ENCODE data around the gene OR10A6.

Gene OR10A6

GRCh38 chr11:7900686-7901085, 30.4 kb downstream of the OR10A6 start:
- H3K4me1 Mint-ChIP-seq (ENCODE audit: low read depth): no peaks in the 10 kb centered on the region
- H3K27me3 Mint-ChIP-seq: peaks cover 7% of the 10 kb centered on the region

GRCh38 chr11:7899418-7899817, 31.6 kb downstream of the OR10A6 start:
- Mint-ChIP-seq H3K4me3 (no peak overlapping the region), H3K27ac (no peak overlapping the region), H3K36me3 (no peaks in the 10 kb centered on the region), H3K9me3 (ENCODE audit: low read depth) (no peaks in the 10 kb centered on the region), H3K4me1 (ENCODE audit: low read depth) (no peaks in the 10 kb centered on the region), H3K27me3 (peaks cover 7% of the 10 kb centered on the region)

More at GRCh38 chr11:7900686-7901085, 30.4 kb downstream of the OR10A6 start:
- Mint-ChIP-seq H3K4me3 (no peak overlapping the region), H3K36me3 (no peaks in the 10 kb centered on the region), H3K27ac (no peak overlapping the region), H3K9me3 (ENCODE audit: low read depth) (no peaks in the 10 kb centered on the region)

GRCh38 chr11:7898666-7899283, 32.3 kb downstream of the OR10A6 start:
- Mint-ChIP-seq H3K4me1 (ENCODE audit: low read depth) (no peaks in the 10 kb centered on the region), H3K4me3 (no peak overlapping the region), H3K27ac (no peak overlapping the region), H3K9me3 (ENCODE audit: low read depth) (no peaks in the 10 kb centered on the region), H3K36me3 (no peaks in the 10 kb centered on the region), H3K27me3 (peaks cover 7% of the 10 kb centered on the region)

GRCh38 chr11:7896009-7896785, 34.9 kb downstream of the OR10A6 start:
- no peaks in the 10 kb centered on the region for H3K9me3 Mint-ChIP-seq (ENCODE audit: low read depth)
- peaks cover 4% of the 10 kb centered on the region for H3K4me1 Mint-ChIP-seq (ENCODE audit: low read depth)
- H3K4me3 Mint-ChIP-seq: no peak overlapping the region
- peaks cover 3% of the 10 kb centered on the region for H3K27me3 Mint-ChIP-seq
- no peak overlapping the region for H3K27ac Mint-ChIP-seq
- H3K36me3 Mint-ChIP-seq: no peaks in the 10 kb centered on the region

- H3K27me3 Mint-ChIP-seq: no peaks in the 10 kb centered on the region
- no peaks in the 10 kb centered on the region for H3K9me3 Mint-ChIP-seq (ENCODE audit: low read depth)
- peaks cover 4% of the 10 kb centered on the region for H3K4me1 Mint-ChIP-seq (ENCODE audit: low read depth)
- H3K4me3 Mint-ChIP-seq: no peak overlapping the region
- H3K36me3 Mint-ChIP-seq: no peaks in the 10 kb centered on the region
- H3K27ac Mint-ChIP-seq: no peak overlapping the region
Observed at GRCh38 chr11:7894251-7894650, 36.8 kb downstream of the OR10A6 start.

GRCh38 chr11:7893796-7894195, 37.3 kb downstream of the OR10A6 start:
- Mint-ChIP-seq H3K9me3 (ENCODE audit: low read depth) (no peaks in the 10 kb centered on the region), H3K4me3 (no peak overlapping the region), H3K27me3 (no peaks in the 10 kb centered on the region), H3K4me1 (ENCODE audit: low read depth) (peaks cover 4% of the 10 kb centered on the region), H3K27ac (no peak overlapping the region), H3K36me3 (no peaks in the 10 kb centered on the region)

- Mint-ChIP-seq H3K36me3 (no peaks in the 10 kb centered on the region), H3K4me1 (ENCODE audit: low read depth) (peaks cover 4% of the 10 kb centered on the region), H3K27me3 (no peaks in the 10 kb centered on the region), H3K9me3 (ENCODE audit: low read depth) (no peaks in the 10 kb centered on the region), H3K4me3 (no peak overlapping the region), H3K27ac (no peak overlapping the region)
Observed at GRCh38 chr11:7892840-7893254, 38.2 kb downstream of the OR10A6 start.

- Mint-ChIP-seq H3K4me3 (no peak overlapping the region), H3K9me3 (ENCODE audit: low read depth) (no peaks in the 10 kb centered on the region), H3K36me3 (no peaks in the 10 kb centered on the region), H3K4me1 (ENCODE audit: low read depth) (peaks cover 4% of the 10 kb centered on the region), H3K27me3 (no peaks in the 10 kb centered on the region), H3K27ac (no peak overlapping the region)
Observed at GRCh38 chr11:7892059-7892699, 38.9 kb downstream of the OR10A6 start.

- H3K27me3 Mint-ChIP-seq: peaks cover 2% of the 10 kb centered on the region
- H3K9me3 Mint-ChIP-seq (ENCODE audit: low read depth): no peaks in the 10 kb centered on the region
- H3K4me3 Mint-ChIP-seq: no peak overlapping the region
- no peaks in the 10 kb centered on the region for H3K36me3 Mint-ChIP-seq
- H3K27ac Mint-ChIP-seq: no peak overlapping the region
- peaks cover 4% of the 10 kb centered on the region for H3K4me1 Mint-ChIP-seq (ENCODE audit: low read depth)
Observed at GRCh38 chr11:7890417-7891172, 40.5 kb downstream of the OR10A6 start.

- no peaks in the 10 kb centered on the region for H3K36me3 Mint-ChIP-seq
- no peak overlapping the region for H3K27ac Mint-ChIP-seq
- peaks cover 2% of the 10 kb centered on the region for H3K27me3 Mint-ChIP-seq
- H3K4me3 Mint-ChIP-seq: no peak overlapping the region
- peaks cover 4% of the 10 kb centered on the region for H3K4me1 Mint-ChIP-seq (ENCODE audit: low read depth)
- H3K9me3 Mint-ChIP-seq (ENCODE audit: low read depth): no peaks in the 10 kb centered on the region
Observed at GRCh38 chr11:7889985-7890384, 41.1 kb downstream of the OR10A6 start.

- Mint-ChIP-seq H3K9me3 (ENCODE audit: low read depth) (no peaks in the 10 kb centered on the region), H3K27me3 (peaks cover 11% of the 10 kb centered on the region), H3K27ac (no peak overlapping the region), H3K36me3 (no peaks in the 10 kb centered on the region), H3K4me3 (no peak overlapping the region), H3K4me1 (ENCODE audit: low read depth) (no peaks in the 10 kb centered on the region)
Observed at GRCh38 chr11:7882860-7883259, 48.2 kb downstream of the OR10A6 start.
